Measurements from ENCODE around the gene WDFY4.

DNA sequence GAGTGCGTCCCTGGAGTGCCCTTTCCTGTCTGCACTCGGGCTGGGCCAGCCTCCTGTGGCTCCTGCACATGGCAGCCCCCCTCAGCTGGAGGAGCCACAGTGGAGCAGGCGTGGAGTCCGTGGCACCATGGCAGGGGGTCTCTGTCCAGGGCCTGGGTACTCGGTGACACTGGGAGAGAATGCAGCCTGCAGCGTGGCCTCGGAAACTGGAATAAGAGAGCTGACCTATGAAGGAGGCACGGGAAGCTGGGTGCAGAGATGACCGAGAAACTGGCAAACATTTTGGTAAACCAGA is 25.8 kb upstream of the WDFY4 start:
- TF ChIP-seq, protein P1, sequence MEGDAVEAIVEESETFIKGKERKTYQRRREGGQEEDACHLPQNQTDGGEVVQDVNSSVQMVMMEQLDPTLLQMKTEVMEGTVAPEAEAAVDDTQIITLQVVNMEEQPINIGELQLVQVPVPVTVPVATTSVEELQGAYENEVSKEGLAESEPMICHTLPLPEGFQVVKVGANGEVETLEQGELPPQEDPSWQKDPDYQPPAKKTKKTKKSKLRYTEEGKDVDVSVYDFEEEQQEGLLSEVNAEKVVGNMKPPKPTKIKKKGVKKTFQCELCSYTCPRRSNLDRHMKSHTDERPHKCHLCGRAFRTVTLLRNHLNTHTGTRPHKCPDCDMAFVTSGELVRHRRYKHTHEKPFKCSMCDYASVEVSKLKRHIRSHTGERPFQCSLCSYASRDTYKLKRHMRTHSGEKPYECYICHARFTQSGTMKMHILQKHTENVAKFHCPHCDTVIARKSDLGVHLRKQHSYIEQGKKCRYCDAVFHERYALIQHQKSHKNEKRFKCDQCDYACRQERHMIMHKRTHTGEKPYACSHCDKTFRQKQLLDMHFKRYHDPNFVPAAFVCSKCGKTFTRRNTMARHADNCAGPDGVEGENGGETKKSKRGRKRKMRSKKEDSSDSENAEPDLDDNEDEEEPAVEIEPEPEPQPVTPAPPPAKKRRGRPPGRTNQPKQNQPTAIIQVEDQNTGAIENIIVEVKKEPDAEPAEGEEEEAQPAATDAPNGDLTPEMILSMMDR (IDR thresholded peaks at IDR 0.05) = no peak
- no peak for TF ChIP-seq YY1 (IDR thresholded peaks at IDR 0.05; ENCODE audit: low read depth)
- TF ChIP-seq MXI1 (IDR thresholded peaks at IDR 0.05; ENCODE audit: low read depth, low read length) = no peak
- no peak for TF ChIP-seq RXRA (IDR thresholded peaks at IDR 0.05; ENCODE audit: borderline replicate concordance, low read depth)
- TF ChIP-seq, protein P2, sequence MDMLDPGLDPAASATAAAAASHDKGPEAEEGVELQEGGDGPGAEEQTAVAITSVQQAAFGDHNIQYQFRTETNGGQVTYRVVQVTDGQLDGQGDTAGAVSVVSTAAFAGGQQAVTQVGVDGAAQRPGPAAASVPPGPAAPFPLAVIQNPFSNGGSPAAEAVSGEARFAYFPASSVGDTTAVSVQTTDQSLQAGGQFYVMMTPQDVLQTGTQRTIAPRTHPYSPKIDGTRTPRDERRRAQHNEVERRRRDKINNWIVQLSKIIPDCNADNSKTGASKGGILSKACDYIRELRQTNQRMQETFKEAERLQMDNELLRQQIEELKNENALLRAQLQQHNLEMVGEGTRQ (IDR thresholded peaks at IDR 0.05; ENCODE audit: borderline replicate concordance, low read depth, low read length) = no peak
- TF ChIP-seq RFX5 (IDR thresholded peaks at IDR 0.05; ENCODE audit: low read length) = no peak
- no peak for TF ChIP-seq TCF12 (IDR thresholded peaks at IDR 0.05)
- no peak for TF ChIP-seq EP300 (IDR thresholded peaks at IDR 0.05; ENCODE audit: borderline replicate concordance in 1 of 2, low read depth in 1 of 2, low read length in 1 of 2)
